Left ventricle myocardium inferior (tissue), 1 donor: ENCODE measurements around the gene SLC4A3. TPM values are rescaled to one million over a fixed set of nuclear protein-coding genes. Genes with fewer than 3 reads are reported as not detected.

Experiments
- DNase-seq: peaks from one replicate; pipeline ENCODE4 v3.0.0-alpha.2; 2020
- H3K27ac ChIP-seq: fragments of 200-600 bp; replicated peaks from 2 replicates; pipeline ENCODE4 v1.8.0; 2021
- H3K27me3 ChIP-seq: fragments of 200-600 bp; 2 replicates; pipeline ENCODE4 v1.8.0; 2021; ENCODE audit warnings: low read depth
- H3K36me3 ChIP-seq: fragments of 200-600 bp; 2 replicates; pipeline ENCODE4 v1.8.0; 2021
- H3K4me1 ChIP-seq: fragments of 200-600 bp; 2 replicates; pipeline ENCODE4 v1.8.0; 2021
- H3K4me3 ChIP-seq: fragments of 200-600 bp; 2 replicates; pipeline ENCODE4 v1.8.0; 2021; ENCODE audit warnings: mild to moderate bottlenecking, moderate library complexity
- H3K9me3 ChIP-seq: fragments of 200-600 bp; replicated peaks from 2 replicates; pipeline ENCODE4 v1.8.0; 2021
- CTCF ChIP-seq: fragments of 200-600 bp; IDR thresholded peaks from 2 replicates; pipeline ENCODE4 v1.8.0; 2021; ENCODE audit warnings: antibody characterized with exemption, mild to moderate bottlenecking, borderline replicate concordance
- intact Hi-C: fragments of 100-400 bp; cut with micrococcal nuclease; formaldehyde crosslinking; loops from one replicate; pipeline ENCODE4 v1.11.0; 2022
- total RNA-seq: library from RNA; stranded (reverse); fragmentation: NEBNext Ultra II Directional; extraction: Animal tissue kit (Norgen Biotek cat#: 25700); gene quantifications from one replicate; pipeline ENCODE4 v1.2.1, GENCODE V29; 2021
- donor health status: DM: no; HTN: yes; CAD: no; lungs with severe emphysema.

The SLC4A3 gene
- total RNA-seq, 1 donor from 2014 or later, result 426 TPM

DNA sequence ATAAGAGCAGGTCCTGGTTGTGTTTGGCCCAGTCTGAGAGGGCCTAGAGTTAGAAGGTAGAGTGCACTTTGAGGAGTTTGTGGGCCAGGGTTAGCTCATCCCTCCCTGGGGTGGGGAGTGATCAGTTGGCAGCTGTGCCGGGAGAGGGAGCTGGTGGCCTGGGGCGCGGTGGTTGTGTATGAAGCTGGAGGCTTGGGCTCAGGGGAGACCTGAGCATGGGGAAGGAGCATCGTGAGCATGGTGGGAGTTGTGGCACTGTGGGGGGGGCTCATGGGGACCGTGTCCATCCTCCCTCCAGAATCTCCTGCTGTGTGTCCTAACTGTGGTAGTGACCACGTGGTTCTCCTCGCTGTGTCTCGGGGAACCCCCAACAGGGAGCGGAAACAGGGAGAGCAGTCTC is 16.1 kb upstream of the SLC4A3 start:
- intact Hi-C loops, result no loop called here
- Histone ChIP-seq H3K9me3 (no peaks in the 10 kb centered on the region), H3K4me1 (peaks cover 36% of the 10 kb centered on the region), H3K27me3 (no peaks in the 10 kb centered on the region), H3K4me3 (no peak overlapping the region), H3K27ac (peak overlapping the region; percentile 91), H3K36me3 (peaks cover 65% of the 10 kb centered on the region)
- DNase-seq, result no peak
- no peak for TF ChIP-seq CTCF

DNA sequence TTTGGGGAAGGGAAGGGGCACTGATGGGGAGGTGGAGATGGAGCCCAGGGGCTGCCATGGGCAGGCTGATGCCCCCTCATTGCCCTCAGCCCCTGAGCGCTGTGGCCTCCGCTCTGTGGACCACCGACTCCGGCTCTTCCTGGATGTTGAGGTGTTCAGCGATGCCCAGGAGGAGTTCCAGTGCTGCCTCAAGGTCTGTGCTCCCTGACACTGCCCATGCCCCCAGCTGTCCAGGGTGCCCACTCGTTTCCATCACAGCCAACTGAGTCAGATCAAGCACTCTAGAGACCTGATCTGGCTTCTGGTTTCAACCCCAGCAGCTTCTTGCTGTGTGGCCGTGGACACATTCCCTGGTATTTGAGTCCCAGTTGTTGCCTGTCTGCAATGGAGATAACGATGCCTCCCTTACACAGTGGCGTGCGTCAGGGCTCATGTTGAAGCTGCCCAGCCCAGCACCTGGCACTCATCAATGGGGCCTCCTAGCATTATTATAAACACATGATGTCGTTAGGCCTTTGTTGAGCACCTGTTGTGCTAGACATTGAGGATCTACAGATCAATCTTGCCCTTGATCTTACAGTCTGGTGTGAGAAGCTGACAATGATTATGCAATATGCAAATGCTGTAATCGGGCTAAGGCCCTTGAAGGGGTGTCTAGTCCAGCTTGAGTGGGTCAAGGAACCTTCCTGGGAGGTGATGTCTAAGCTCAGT is 15.4 kb upstream of the SLC4A3 start:
- no peaks in the 10 kb centered on the region for H3K27me3 ChIP-seq
- no peak for TF ChIP-seq CTCF
- intact Hi-C loops, result no loop called here
- peak overlapping the region; percentile 30 for H3K27ac ChIP-seq
- no peak overlapping the region for H3K4me3 ChIP-seq
- peaks cover 41% of the 10 kb centered on the region for H3K4me1 ChIP-seq
- H3K36me3 ChIP-seq, result peaks cover 58% of the 10 kb centered on the region
- DNase-seq, result no peak
- no peaks in the 10 kb centered on the region for H3K9me3 ChIP-seq

- TF ChIP-seq CTCF, result no peak
- no peak for DNase-seq
- Histone ChIP-seq H3K27me3 (no peaks in the 10 kb centered on the region), H3K4me1 (peaks cover 48% of the 10 kb centered on the region), H3K27ac (no peak overlapping the region), H3K4me3 (no peak overlapping the region), H3K9me3 (no peaks in the 10 kb centered on the region), H3K36me3 (peaks cover 51% of the 10 kb centered on the region)
- intact Hi-C loops, result no loop called here
These were observed 14.7 kb upstream of the SLC4A3 start for GRCh38 chr2:219612577-219613286.

GRCh38 chr2:219613461-219614070 is 13.9 kb upstream of the SLC4A3 start:
- no peak for TF ChIP-seq CTCF
- H3K9me3 ChIP-seq, result no peaks in the 10 kb centered on the region
- H3K27me3 ChIP-seq, result no peaks in the 10 kb centered on the region
- peaks cover 44% of the 10 kb centered on the region for H3K36me3 ChIP-seq
- no peak for DNase-seq
- intact Hi-C loops, result no loop called here
- H3K4me3 ChIP-seq, result no peak overlapping the region
- H3K27ac ChIP-seq, result no peak overlapping the region
- H3K4me1 ChIP-seq, result peaks cover 57% of the 10 kb centered on the region

DNA sequence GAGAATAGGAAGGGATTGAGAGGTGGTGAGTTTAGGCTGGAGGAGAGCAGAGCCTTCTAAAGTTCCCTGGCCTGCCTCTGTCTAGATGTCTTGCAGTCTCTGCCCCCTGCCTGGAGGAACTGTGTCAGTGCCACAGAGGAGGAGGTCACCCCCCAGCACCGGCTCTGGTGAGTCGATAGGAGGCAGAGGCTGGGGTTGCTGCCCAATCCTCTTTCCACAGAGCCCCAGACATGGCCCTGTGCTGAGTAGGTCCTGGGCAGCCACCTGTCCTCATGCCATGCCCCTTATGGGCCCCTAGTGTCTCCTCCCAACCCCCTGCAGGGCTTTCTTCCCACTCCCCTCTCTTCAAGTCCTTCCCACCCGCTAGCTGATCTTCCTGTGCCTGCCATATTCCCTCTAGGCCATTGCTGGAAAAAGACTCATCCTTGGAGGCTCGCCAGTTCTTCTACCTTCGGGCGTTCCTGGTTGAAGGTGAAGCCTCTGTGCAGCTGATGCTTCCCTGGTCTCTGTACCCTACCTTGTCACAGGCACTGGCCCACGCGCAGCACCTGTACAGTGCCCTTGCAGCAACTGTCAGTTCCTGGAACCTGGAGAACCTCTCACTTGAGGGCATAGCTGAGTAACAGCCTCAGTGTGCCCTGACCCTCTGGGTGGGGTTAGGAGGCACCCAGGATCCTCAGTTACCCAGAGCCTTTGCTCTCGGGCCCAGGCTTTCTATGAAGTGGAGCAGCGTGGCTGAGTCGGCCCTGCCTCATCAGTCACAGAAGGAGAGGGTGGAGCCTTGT is 13.2 kb upstream of the SLC4A3 start:
- intact Hi-C loops, result no loop called here

More for the DNA sequence above, 13.2 kb upstream of the SLC4A3 start:
- Histone ChIP-seq H3K4me3 (no peak overlapping the region), H3K36me3 (peaks cover 37% of the 10 kb centered on the region), H3K27me3 (no peaks in the 10 kb centered on the region), H3K9me3 (no peaks in the 10 kb centered on the region), H3K27ac (peak overlapping the region; percentile 87), H3K4me1 (peaks cover 55% of the 10 kb centered on the region)
- DNase-seq, result no peak
- no peak for TF ChIP-seq CTCF
